Nucleus accumbens (tissue), 56 donors: ENCODE results near the gene ANXA1.
A peak's percentile ranks its signal among the peaks of the same experiment; 100 is the strongest.

ENCODE experiments used
- DNase-seq, 56 donors: peaks; one replicate each; lab custom pipeline; 2025; lab: John Stamatoyannopoulos, UW

The ANXA1 gene, protein sequence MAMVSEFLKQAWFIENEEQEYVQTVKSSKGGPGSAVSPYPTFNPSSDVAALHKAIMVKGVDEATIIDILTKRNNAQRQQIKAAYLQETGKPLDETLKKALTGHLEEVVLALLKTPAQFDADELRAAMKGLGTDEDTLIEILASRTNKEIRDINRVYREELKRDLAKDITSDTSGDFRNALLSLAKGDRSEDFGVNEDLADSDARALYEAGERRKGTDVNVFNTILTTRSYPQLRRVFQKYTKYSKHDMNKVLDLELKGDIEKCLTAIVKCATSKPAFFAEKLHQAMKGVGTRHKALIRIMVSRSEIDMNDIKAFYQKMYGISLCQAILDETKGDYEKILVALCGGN

DNA sequence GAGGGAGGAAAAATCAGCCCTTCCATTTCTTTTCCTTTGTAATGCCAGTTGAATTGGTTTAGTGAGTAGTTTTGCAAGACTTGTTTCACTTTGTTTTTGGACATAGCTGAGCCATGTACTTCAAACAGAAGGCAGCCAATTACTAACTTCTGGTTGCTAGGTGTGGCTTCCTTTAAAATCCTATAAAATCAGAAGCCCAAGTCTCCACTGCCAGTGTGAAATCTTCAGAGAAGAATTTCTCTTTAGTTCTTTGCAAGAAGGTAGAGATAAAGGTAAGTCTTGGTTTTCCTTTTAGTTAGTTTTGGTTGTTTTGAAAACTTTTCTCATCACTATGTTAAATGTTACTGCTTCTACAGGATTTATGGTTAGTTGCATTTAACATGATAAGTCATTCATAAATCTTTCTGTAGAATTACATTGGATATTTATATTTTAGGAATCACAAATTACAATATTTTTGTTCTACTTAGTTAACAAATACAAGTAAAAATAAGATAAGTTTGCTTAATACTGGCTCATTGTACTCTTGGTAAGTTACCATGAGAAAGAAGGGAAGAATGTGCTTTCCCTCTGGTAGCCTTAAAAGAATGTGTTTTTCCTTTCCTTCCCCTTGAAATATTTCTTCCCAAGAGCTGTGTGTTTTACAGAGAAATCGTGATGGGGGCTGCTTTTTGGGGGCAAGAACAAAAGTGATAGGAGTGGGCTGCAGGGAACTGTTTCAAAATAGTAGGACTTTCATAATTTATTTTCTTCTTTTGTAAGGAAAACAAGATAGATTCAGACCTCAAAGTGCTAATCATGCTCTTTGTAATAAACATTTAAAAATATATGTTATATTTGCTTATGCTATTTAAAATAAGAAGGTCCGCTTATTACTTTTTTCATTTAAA, at the start of gene ANXA1:
Gene ANXA1, plus strand, starts transcription at position 213 of the 890 bp plus-strand sequence. CDS start 6,671 bp downstream, outside the sequence.
- no peak for DNase-seq

DNA sequence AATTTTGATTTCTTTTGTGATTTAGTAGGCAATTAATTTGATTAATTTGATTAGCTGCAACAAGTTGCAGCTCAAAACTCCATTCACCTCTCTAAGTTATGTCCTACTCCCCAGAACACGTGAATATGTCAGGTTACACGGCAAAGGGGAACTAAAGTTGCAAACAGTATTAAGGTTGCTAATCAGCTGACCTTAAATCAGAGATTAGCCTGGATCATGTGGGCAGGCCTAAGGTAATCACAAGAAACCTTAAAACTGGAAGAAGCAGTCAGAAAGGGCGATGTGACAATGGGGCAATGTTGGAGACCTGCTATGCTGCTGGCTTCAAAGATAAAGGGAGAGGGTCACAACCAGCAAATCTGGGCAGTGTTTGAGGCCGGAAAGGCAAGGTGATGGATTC, 47.3 kb upstream of the ANXA1 start:
- DNase-seq = no peak

DNA sequence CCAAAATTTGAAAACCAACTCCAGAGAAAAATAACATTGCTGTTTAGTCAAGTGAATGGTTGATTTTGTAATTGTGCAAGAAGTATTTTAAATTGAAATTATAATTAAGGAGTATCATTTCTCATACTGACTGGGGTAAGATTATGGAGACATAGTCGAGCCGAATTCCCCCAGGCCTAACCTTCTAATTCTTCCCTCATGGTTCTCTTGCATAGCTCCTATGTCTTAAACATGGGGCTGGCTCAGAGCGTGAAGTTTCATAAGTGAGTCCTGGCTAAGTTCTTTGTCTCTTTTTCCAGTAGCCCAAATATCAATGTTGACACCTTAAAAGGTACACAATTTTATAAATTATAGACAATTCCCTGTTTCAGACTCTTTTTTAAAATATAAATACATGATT, 46.7 kb upstream of the ANXA1 start:
- DNase-seq = no peak

DNA sequence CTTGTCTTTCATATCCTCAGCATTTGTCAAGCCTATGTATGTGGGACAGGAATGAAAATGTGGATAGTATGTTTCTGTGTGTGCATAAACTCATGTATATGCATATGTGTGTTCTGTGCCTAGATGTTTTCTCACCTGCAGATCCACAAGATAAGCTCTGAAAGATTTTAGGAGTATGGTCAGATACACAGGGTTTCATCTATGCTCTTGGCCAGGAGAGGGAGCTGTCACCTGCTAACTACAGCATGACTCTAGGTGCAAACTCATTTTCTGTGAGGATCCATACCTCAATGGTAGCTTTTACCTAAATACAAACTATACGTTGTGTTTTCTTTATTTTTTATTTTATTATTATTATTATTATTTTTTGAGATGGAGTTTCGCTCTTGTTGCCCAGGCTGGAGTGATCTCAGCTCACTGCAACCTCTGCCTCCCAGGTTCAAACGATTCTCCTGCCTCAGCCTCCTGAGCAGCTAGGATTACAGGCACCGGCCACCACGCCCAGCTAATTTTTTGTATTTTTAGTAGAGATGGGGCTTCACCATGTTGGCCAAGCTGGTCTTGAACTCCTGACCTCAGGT, 44.1 kb upstream of the ANXA1 start:
- DNase-seq = peak in 10 of 56 donors; percentile 1 to 56 (median 18)

DNA sequence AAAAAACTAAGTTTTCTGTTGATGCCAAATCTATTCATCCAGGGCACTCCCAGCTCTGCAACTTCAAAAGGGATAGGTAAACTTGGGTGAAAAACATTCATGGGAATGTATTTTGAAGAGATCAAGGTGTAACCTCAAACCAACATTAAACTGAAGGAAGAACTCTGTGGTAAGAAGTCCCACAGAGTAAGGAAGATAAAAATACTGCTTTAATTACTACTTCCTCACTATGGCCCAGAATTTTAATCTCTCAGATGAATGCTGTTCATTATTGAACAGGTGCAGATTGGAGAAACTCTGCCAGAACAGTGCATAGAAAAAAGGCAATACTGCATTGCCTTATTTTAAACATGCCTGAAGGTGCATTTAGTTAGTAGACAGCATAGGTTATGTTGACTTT, 37.6 kb upstream of the ANXA1 start:
- DNase-seq = no peak

DNA sequence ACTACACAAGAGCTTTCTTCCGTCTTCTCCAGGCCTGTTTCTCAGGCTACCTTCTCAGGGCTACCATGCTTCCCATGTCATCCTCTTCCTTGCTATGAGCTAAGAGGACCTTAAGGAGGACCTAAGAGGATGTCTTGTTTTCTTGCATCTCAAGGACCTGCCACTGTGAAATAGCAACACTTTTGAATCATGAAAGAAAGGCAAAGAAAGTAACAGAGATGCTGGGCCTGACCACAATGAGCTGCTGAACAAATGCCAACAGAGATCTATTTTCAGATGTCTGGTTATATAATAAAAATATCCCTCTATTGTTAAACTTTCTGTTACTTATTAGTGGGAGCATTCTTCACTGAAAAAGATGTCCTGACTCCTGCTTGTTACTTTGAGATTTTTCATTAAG, 36.7 kb upstream of the ANXA1 start:
- no peak for DNase-seq

DNA sequence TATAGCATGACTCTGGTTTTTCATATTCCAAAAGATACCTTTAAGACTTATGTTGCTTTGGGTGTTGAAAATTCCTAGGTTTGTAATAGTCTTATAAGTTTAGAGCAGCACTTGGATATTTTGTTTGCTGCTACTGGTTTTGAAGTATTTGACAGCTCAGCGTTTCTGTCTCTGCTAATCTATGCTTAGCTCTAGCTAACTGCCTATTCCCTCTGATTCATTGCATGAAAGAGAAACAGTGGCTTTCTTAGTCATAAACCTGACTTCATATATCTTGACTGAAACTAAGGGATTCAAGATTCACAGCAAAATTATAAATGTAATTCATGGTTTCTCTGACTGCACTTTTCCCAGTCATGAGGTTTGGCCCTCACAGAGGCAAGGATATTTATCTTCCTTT, 35.6 kb upstream of the ANXA1 start:
- DNase-seq = peak in 1 of 56 donors; percentile 4

DNA sequence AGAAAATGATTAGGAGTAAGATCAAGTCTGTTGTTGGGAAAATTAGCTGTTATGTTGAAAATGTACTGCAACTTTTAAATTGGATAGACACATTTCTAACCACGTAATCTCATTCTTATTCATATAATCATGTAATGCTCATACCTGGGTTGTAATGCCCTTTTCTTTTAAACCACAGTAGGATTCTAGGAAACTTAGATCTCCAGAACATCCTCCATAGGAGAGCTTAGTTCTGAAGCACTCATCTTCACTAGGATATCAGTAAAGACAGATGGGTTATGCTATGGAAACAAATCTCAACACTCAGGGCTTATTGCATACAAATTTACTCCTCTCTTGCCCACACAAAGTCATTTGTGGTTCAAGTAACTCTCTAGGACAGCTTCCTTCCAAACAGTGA, 34.8 kb upstream of the ANXA1 start:
- DNase-seq = no peak

DNA sequence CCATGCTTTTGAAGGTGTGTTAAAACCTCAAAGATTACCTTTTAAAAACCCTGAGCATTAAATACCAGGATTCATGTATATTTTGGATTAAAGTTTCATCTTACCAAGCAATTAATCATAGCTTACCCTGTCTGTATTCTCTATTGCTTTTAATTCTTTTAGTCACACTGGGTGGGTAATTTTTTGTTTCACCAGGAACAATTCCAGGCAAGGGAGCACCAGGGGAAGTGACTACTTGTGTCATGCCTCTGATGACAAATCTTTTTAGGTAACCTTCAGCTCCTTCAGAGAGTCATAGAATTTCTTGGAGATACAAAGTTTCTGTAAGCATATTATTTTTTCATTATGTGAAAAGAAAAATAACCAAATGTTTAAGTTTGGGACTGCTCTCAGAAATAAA, 33.4 kb upstream of the ANXA1 start:
- no peak for DNase-seq

DNA sequence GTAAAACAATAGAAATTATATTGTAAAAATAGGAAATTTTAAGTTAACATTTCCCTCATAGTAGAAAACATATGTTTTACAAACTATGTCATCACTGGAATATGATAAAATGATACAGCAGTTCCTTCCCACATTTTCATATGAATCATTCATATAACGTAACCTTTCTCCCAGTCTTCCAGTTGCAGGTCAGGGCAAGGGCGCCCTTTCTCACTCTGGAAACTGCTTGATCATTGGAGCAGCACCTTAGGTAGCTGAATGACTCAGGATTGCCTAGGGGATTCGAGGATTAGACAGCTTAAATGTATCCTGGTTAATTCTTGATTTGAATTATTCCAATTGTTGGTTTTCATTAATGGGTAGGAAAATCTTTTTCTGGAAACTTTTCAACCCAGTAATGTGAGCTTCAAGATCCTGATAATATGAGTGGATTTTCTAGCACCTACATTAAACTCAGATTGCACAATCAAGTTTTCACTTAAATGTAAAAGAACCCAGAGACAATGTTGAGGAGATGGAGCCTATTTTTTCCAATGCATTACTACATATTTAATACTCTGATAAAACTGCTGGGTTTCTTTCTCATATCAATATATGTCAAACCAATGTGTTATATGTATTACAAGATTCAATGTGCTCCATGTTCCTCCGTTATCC, 32.6 kb upstream of the ANXA1 start:
- no peak for DNase-seq

DNA sequence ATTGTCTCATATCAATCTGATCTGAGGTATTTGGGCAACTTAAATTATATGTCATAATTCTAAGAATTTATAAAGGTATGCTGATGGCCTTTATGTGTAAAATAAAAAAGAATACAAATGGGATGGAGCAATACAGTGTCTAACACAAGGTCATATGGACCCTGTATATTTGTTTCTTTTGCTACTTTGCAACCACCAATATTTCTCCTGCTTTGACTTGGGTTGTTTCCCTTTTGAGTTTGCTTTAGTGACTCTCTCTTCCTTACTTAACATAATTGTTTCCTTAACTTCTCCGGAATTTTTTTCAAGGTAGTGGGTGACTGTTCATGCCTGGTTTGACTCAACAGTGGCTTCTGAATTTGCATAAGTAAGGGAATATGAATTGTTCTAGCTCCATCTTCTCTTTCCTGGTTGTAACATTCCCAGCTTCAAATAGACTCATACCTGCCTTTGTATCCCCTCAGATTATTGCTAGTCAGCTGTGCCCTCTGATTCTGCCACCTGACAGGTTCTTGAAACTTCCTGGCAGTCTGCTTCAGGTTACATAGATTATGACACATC, 30.2 kb upstream of the ANXA1 start:
- peak in 1 of 56 donors; percentile 1 for DNase-seq

DNA sequence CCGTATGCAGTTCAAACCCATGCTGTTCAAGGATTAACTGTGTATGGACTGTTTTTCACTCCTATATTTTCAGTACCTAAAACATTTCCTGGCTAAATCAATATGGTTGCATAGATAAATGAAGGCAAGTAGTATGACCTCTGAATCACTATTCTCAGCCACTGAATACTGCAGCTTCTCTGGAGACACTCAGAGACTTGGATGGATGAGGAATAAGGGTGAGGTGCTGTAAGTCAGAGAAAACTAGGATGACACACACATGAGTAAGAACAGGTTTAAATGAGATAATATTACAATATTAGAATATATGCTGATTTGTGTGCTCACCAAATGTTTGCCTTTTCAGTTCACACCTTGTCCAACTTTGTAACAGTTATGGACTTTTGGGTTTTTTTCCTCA, 26.0 kb upstream of the ANXA1 start:
- DNase-seq = no peak

DNA sequence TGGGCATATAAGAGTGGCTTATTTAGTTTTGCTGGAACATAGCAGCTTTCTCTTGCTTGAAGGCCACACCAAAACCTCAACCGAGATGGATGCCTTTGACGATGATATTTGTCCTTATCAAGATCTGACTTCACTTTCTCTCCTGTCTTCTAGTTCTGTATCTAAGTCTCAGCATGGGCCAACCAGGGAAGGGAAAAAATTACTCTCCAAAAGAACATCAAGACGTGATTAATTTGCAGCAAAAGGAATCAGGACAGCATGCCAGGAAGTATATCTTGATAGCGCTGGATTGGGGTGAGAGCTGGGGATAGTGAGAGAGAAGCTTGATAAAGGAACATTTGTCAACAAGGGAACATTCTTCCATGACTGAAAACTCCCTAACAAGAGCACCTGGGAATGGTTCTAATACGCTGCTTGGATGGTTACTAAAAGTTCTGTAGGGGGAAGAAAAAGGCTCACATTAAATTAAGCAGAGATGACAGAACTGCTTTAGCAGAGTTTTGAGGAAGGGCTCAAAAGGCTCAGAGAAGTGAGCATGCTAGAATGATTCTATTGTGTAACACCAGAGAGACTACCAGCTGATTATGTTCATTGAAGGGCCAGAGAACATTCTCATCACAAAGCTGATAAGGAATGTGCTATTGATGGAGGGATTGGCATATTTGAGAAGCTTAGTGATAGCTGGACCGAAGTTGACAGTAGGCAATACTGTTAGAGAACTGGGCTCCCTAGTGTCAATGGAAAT, 21.6 kb upstream of the ANXA1 start:
- no peak for DNase-seq

DNA sequence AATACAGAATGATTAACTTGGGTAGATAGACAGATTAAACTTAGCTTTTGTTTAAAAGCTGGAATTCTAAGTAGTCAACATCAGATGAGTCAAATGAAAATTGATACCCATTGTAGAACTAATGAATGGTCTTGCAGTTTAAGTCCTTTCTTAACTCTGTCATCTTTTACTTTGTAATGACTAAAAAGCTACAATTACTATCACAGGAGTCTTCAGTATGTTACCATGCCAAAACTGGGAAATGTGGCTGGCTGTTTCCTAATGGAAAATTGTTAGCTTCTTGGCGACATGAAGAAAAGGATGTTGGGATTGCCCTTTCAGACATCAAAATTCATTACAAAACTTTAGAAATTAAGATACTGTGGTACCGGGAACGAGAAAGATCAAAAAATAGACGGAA, 20.2 kb upstream of the ANXA1 start:
- DNase-seq = no peak

DNA sequence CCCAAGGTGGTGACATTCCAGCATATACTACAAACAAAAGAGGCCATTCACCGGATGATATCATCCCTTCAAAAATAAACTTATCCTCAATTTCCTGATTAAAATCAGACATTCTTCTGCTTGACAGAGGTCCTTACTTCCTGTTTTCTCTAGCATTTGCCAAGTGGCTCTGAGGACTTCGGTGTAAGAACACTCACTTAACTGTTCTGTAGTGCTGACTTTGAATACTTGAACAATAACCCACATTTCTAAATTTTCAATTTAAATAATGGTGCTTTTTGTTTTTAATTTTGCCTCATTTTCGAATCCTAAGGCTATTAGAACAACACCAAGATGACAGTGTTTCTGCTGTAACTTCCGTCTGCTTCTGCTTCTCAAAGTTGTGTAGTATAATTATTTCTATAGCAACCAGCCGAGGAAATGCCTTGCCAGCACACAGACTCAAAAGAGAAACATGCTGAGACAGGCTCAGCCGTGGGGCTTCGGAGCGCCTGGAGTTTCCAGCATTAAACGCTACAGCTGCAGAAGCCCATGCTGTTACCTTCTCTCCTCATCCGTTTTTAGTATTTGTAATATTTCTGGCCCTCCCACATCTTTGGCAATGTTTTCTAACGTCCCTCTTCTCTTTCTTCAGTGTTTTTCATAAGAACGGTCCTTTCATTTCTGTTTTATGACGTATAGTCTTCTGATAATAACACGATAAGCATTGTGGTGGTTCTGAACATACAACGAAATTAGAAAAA, 19.5 kb upstream of the ANXA1 start:
- DNase-seq = peak in 37 of 56 donors; percentile 1 to 66 (median 14)

DNA sequence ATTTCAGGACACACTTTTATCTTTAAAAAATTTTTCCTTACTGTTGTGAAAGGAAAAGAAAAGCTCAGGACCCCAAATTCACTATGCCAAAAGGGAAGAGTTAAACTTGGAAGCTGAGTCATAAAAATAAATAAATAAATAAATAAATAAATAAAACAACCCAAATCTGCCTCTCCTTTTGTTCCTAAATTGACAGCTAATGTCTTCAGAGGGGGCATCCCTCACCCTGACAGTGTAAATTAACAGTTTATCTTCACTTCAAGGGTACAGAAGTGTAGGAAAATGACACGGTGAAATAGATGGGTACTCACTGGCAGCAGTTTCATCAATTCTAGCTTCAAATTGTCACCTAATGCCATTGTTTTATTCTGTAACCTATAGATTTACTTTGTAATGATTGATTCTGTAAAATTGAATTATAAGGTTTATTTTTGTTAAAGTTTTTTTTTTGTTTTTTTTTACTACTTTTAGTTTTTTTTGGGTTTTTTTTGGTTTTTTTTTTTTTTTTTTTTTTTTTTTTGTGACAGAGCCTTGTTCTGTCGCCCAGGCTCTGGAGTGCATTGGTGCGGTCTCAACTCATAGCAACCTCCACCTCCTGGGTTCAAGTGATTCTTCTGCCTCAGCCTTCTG, 18.5 kb upstream of the ANXA1 start:
- no peak for DNase-seq

DNA sequence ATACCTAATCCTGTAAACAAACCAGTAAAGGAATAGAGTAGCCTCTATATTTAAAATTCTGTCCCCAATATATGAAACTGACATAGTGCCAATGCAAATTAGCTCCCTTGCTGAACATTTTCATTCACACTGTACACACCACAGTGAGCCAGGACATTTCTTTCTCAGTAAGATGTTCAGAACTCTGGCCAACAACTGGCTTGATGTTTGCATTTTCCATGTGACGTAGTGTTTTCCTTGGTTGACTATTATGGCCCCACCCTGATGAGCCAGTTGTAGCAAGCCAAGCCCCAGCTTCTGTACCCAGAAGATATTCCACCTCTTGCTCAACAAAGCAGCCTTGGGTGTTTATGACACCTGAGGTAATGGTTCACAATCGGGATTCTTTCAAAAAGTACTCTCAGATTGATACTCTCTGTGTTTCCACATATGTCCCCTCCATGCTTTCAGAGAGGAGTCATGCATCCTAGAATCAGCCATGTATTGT, 17.7 kb upstream of the ANXA1 start:
- no peak for DNase-seq

DNA sequence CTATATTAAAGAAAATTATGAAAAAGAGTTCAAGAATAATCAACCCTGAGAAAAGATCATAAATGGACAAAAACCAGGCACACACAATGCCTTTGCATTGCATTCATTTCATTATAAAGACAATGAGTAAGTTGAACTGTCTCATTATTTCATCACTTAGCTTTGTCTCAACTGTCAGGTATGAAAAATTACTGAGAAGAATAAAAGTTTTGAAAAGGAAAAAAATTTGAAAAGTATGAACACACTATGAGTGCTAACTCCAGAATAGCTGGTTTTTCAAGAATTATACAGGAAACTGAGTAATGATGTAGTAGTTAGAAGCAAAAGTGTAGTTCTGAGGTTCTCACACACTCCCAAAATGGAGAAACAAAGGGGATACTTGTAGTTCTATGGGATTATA, 16.3 kb upstream of the ANXA1 start:
- DNase-seq = no peak
